HEK293T (cell line): ENCODE results near the gene SFN.

Experiments
- ARNT ChIP-seq: fragments of 450-650 bp; IDR thresholded peaks from 2 replicates; pipeline ENCODE4 v1.6.1; 2017; ENCODE audit warnings: mild to moderate bottlenecking
- BHLHE40 ChIP-seq: fragments of 450-650 bp; IDR thresholded peaks from 2 replicates; pipeline ENCODE4 v1.6.1; 2016; ENCODE audit warnings: mild to moderate bottlenecking, moderate library complexity, borderline replicate concordance
- ELF4 ChIP-seq: fragments of 450-650 bp; IDR thresholded peaks from 2 replicates; pipeline ENCODE4 v1.6.1; 2017; ENCODE audit warnings: antibody characterized with exemption
- FOXK2 ChIP-seq: fragments of 450-650 bp; IDR thresholded peaks from 2 replicates; pipeline ENCODE4 v1.6.1; 2016; ENCODE audit warnings: mild to moderate bottlenecking
- FOXM1 ChIP-seq: fragments of 450-650 bp; IDR thresholded peaks from 2 replicates; pipeline ENCODE4 v1.6.1; 2017; ENCODE audit warnings: mild to moderate bottlenecking, borderline replicate concordance
- HDGF ChIP-seq: fragments of 450-650 bp; IDR thresholded peaks from 2 replicates; pipeline ENCODE4 v1.6.1; 2017; ENCODE audit warnings: antibody characterized with exemption, borderline replicate concordance
- L3MBTL2 ChIP-seq: fragments of 450-650 bp; conservative IDR thresholded peaks from 2 replicates; pipeline ENCODE4 v1.6.1; 2016; ENCODE audit warnings: mild to moderate bottlenecking
- LEF1 ChIP-seq: fragments of 450-650 bp; IDR thresholded peaks from 2 replicates; pipeline ENCODE4 v1.6.1; 2017; ENCODE audit warnings: mild to moderate bottlenecking, borderline replicate concordance
- NFRKB ChIP-seq: fragments of 450-650 bp; IDR thresholded peaks from 2 replicates; pipeline ENCODE4 v1.6.1; 2016; ENCODE audit warnings: mild to moderate bottlenecking, moderate library complexity
- SP1 ChIP-seq: fragments of 450-650 bp; IDR thresholded peaks from 2 replicates; pipeline ENCODE4 v1.6.1; 2017
- SUZ12 ChIP-seq: fragments of 450-650 bp; IDR thresholded peaks from 2 replicates; pipeline ENCODE4 v1.6.1; 2016; ENCODE audit warnings: mild to moderate bottlenecking

GRCh38 chr1:26882696-26883463, 19.9 kb downstream of the SFN start:
- TF ChIP-seq FOXM1 = no peak
- TF ChIP-seq SUZ12 = no peak
- TF ChIP-seq ELF4 = no peak
- no peak for TF ChIP-seq L3MBTL2
- no peak for TF ChIP-seq BHLHE40
- no peak for TF ChIP-seq NFRKB
- no peak for TF ChIP-seq ARNT
- TF ChIP-seq FOXK2 = no peak
- TF ChIP-seq SP1 = no peak
- no peak for TF ChIP-seq LEF1
- no peak for TF ChIP-seq HDGF
